SK-N-MC (cell line): ENCODE measurements around the gene SCYL2.

Experiments used
- EZH2 ChIP-seq: fragments of 200-600 bp; sonication (generic); IDR thresholded peaks from one replicate; pipeline ENCODE4 v1.6.1; 2017; ENCODE audit warnings: antibody characterized with exemption
- FOXP2 ChIP-seq: optimal IDR thresholded peaks from 2 replicates; pipeline ENCODE3; 2011; ENCODE audit warnings: mild to moderate bottlenecking, moderate library complexity; ENCODE audit not compliant: insufficient read depth; ENCODE audit errors: extremely low read length, control extremely low read depth
- POLR2AphosphoS5 ChIP-seq: IDR thresholded peaks from 2 replicates; pipeline ENCODE4 v1.6.1; 2012; ENCODE audit warnings: mild to moderate bottlenecking, low read depth, low read length, borderline replicate concordance

DNA sequence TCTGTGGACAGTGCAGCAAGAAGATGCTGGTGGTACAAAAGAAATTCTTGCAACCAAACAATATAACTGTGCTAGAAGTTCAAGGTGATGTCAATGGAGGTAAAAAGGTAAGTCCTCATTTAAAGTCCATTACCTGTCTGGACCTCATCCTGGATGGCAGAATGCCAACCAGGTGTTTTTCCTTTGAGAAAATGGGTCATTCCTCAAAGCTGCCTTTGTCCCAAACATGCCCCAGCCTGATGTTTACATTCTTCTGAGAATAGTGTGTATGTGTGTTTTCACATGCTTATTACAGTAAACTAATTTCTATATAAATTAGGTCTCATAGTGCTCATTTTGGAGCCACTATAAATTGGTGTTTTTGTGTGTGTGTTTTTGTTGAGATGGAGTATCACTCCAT, 41.5 kb upstream of the SCYL2 start:
- TF ChIP-seq POLR2AphosphoS5 (no peak), EZH2 (no peak), FOXP2 (no peak)
